ENCODE results near the gene KRTAP9-2. TPM values are rescaled to one million over a fixed set of nuclear protein-coding genes. Genes with fewer than 3 reads are reported as not detected.
"Not testable (repeated sequence)": the region's sequence is repeated elsewhere in the genome, so short reads cannot be mapped to it uniquely, and the experiment has no call there.

Gene KRTAP9-2
- polyA plus RNA-seq, 4 donors, result not detected

DNA sequence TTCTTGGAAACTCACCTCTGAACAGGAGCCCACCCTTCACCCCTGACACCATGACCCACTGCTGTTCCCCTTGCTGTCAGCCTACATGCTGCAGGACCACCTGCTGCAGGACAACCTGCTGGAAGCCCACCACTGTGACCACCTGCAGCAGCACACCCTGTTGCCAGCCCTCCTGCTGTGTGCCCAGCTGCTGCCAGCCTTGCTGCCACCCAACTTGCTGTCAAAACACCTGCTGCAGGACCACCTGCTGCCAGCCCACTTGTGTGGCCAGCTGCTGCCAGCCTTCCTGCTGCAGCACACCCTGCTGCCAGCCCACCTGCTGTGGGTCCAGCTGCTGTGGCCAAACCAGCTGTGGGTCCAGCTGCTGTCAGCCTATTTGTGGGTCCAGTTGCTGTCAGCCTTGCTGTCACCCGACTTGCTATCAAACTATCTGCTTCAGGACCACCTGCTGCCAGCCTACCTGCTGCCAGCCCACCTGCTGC is 36.6 kb upstream of the KRTAP9-2 start, which contains the start of gene KRTAP9-1:
TSS of gene KRTAP9-1 (plus strand) at position 51 of the 482 bp plus-strand sequence. CDS start at position 51, 0 bp downstream.
- H3K4me1 ChIP-seq (ENCODE audit: control insufficient read depth in 3 of 3, insufficient read depth in 2 of 3, low read depth in 1 of 3, low read length in 2 of 3); H3K9me3 ChIP-seq (ENCODE audit: control insufficient read depth in 2 of 2, insufficient read depth in 1 of 2, low read depth in 1 of 2, low read length in 1 of 2); FAIRE-seq; DNase-seq; H3K27ac ChIP-seq (ENCODE audit: low read depth in 1 of 3, low read length in 2 of 3); H3K36me3 ChIP-seq (ENCODE audit: control insufficient read depth in 3 of 3, insufficient read depth in 2 of 3, low read depth in 1 of 3, low read length in 3 of 3); H3K4me3 ChIP-seq (ENCODE audit: low read depth in 1 of 3, low read length in 3 of 3): not testable (repeated sequence)
- H3K27me3 ChIP-seq (ENCODE audit: control insufficient read depth in 3 of 3, insufficient read depth in 3 of 3, low read length in 3 of 3), result peaks cover 0 to 25% (median 2%) of the 10 kb centered on the region in 3 donors
- 18 to 60% (median 50%) methylated on average over 1 of the region's 1 CpG for WGBS, 3 donors

DNA sequence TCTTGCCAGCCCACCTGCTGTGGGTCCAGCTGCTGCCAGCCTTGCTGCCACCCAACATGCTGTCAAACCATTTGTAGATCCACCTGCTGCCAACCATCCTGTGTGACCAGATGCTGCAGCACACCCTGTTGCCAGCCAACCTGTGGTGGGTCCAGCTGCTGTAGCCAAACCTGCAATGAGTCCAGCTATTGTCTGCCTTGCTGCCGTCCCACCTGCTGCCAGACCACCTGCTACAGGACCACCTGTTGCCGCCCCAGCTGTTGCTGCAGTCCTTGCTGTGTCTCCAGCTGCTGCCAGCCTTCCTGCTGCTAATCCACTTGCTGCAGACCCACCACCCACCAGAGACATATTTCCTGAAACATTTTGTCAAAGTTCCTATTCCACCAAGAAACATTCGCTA is 36.1 kb upstream of the KRTAP9-2 start:
- H3K9me3 ChIP-seq (ENCODE audit: control insufficient read depth in 2 of 2, insufficient read depth in 1 of 2, low read depth in 1 of 2, low read length in 1 of 2), result no peaks in the 10 kb centered on the region
- no peak overlapping the region for H3K27ac ChIP-seq (ENCODE audit: low read depth in 1 of 3, low read length in 2 of 3)
- 77 to 90% (median 78%) methylated on average over 3 of the region's 3 CpGs for WGBS, 3 donors
- H3K27me3 ChIP-seq (ENCODE audit: control insufficient read depth in 3 of 3, insufficient read depth in 3 of 3, low read length in 3 of 3), result peaks cover 0 to 25% (median 2%) of the 10 kb centered on the region in 3 donors
- no peak overlapping the region for H3K4me3 ChIP-seq (ENCODE audit: low read depth in 1 of 3, low read length in 3 of 3)
- DNase-seq, result no peak
- H3K4me1 ChIP-seq (ENCODE audit: control insufficient read depth in 3 of 3, insufficient read depth in 2 of 3, low read depth in 1 of 3, low read length in 2 of 3), result no peaks in the 10 kb centered on the region
- FAIRE-seq, result no peak
- H3K36me3 ChIP-seq (ENCODE audit: control insufficient read depth in 3 of 3, insufficient read depth in 2 of 3, low read depth in 1 of 3, low read length in 3 of 3), result no peaks in the 10 kb centered on the region

DNA sequence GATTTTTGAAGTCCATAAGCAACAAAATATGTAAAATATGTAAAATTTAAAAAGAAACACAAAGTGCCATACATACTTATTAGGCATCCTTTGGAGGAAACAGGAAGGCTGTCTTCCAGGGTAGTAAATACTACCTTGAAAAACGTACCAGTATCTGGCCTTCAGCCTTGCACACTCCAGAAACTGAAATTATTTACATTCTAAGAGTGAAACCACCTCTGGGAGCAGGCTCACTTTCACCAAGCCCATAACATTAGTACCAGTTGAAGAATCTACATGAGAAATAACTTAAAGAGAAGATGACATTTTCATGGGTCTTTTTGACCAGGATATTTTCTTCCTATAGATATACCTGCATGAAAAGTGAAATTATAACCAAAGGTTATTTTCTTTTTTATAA is 30.4 kb upstream of the KRTAP9-2 start:
- no peaks in the 10 kb centered on the region for H3K9me3 ChIP-seq (ENCODE audit: control insufficient read depth in 2 of 2, insufficient read depth in 1 of 2, low read depth in 1 of 2, low read length in 1 of 2)
- no peak for FAIRE-seq
- WGBS, 3 donors, result 7 to 24% (median 9%) methylated on average over 1 of the region's 1 CpG

DNA sequence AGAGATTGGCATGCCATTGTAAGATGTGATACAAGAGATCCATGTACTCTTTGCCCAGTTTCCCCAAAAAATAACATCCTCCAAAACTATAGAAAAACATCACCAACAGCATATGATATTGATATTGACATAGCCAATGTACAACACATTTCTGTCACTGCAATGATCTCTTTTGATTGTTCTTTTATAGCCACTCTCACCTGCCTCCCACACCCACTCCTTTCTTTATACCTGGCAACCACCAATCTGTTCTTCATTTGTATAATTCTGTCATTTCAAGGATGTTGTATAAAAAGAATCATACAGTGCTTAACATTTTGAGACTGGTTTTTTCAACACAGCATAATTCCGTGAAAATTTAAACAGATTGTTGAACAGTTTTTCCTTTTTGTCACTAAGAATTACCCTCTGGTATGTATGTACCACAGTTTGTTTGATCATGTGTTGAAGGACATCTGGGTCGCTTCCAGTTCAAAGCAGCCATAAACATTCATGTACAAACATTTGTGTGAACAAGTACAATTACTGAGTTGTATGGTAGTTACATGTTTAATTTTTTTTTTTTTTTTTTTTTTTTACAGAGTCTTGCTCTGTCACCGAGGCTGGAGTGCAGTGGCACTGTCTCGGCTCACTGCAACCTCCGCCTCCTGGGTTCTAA is 26.9 kb upstream of the KRTAP9-2 start:
- Histone ChIP-seq H3K36me3 (ENCODE audit: control insufficient read depth in 3 of 3, insufficient read depth in 2 of 3, low read depth in 1 of 3, low read length in 3 of 3) (no peaks in the 10 kb centered on the region), H3K27me3 (ENCODE audit: control insufficient read depth in 3 of 3, insufficient read depth in 3 of 3, low read length in 3 of 3) (no peaks in the 10 kb centered on the region), H3K9me3 (ENCODE audit: control insufficient read depth in 2 of 2, insufficient read depth in 1 of 2, low read depth in 1 of 2, low read length in 1 of 2) (no peaks in the 10 kb centered on the region), H3K27ac (ENCODE audit: low read depth in 1 of 3, low read length in 2 of 3) (no peak overlapping the region), H3K4me1 (ENCODE audit: control insufficient read depth in 3 of 3, insufficient read depth in 2 of 3, low read depth in 1 of 3, low read length in 2 of 3) (no peaks in the 10 kb centered on the region), H3K4me3 (ENCODE audit: low read depth in 1 of 3, low read length in 3 of 3) (no peak overlapping the region)
- FAIRE-seq, result no peak
- DNase-seq, result no peak
- 49 to 59% (median 51%) methylated on average over 4 to 5 of the region's 5 CpGs for WGBS, 3 donors

More for the DNA sequence above, 30.4 kb upstream of the KRTAP9-2 start:
- Histone ChIP-seq H3K27ac (ENCODE audit: low read depth in 1 of 3, low read length in 2 of 3) (no peak overlapping the region), H3K4me3 (ENCODE audit: low read depth in 1 of 3, low read length in 3 of 3) (no peak overlapping the region), H3K27me3 (ENCODE audit: control insufficient read depth in 3 of 3, insufficient read depth in 3 of 3, low read length in 3 of 3) (peaks cover 0 to 3% (median 2%) of the 10 kb centered on the region in 3 donors), H3K4me1 (ENCODE audit: control insufficient read depth in 3 of 3, insufficient read depth in 2 of 3, low read depth in 1 of 3, low read length in 2 of 3) (no peaks in the 10 kb centered on the region), H3K36me3 (ENCODE audit: control insufficient read depth in 3 of 3, insufficient read depth in 2 of 3, low read depth in 1 of 3, low read length in 3 of 3) (no peaks in the 10 kb centered on the region)
- no peak for DNase-seq

DNA sequence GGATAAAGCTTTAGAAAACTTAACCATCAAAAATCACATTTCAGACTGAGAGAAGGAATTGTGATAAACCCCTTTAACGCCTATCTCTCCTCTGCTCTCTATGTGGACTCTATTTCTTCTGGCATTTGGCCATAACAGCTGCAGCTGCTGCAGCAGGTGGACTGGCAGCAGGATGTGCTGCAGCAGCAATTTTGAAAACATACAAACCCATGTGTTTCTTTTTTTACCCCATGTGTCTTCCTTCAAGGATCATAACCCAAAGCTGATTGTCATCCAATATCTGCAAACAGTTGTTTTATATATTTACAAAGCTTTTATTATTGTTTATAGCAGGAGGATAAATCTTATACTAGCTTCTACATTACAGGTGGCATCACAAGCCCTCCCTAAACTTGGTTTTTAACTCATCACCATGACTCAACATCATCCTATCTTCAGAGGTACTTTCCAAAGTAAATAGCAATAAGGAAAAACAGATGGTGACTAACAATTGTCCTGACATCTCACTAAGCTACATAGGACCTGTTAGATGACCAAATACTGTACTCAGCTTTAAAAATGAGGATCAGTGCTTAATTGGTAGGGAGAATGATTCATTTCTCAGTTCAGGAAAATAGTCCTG is 14.5 kb upstream of the KRTAP9-2 start:
- Histone ChIP-seq H3K9me3 (ENCODE audit: control insufficient read depth in 2 of 2, insufficient read depth in 1 of 2, low read depth in 1 of 2, low read length in 1 of 2) (no peaks in the 10 kb centered on the region), H3K4me3 (ENCODE audit: low read depth in 1 of 3, low read length in 3 of 3) (no peak overlapping the region), H3K4me1 (ENCODE audit: control insufficient read depth in 3 of 3, insufficient read depth in 2 of 3, low read depth in 1 of 3, low read length in 2 of 3) (no peaks in the 10 kb centered on the region), H3K36me3 (ENCODE audit: control insufficient read depth in 3 of 3, insufficient read depth in 2 of 3, low read depth in 1 of 3, low read length in 3 of 3) (no peaks in the 10 kb centered on the region), H3K27me3 (ENCODE audit: control insufficient read depth in 3 of 3, insufficient read depth in 3 of 3, low read length in 3 of 3) (peaks cover 4 to 11% (median 5%) of the 10 kb centered on the region in 3 donors), H3K27ac (ENCODE audit: low read depth in 1 of 3, low read length in 2 of 3) (no peak overlapping the region)
- 14 to 33% (median 21%) methylated on average over 1 of the region's 1 CpG for WGBS, 3 donors
- FAIRE-seq (no peak), DNase-seq (peak; percentile 6 to 9)

DNA sequence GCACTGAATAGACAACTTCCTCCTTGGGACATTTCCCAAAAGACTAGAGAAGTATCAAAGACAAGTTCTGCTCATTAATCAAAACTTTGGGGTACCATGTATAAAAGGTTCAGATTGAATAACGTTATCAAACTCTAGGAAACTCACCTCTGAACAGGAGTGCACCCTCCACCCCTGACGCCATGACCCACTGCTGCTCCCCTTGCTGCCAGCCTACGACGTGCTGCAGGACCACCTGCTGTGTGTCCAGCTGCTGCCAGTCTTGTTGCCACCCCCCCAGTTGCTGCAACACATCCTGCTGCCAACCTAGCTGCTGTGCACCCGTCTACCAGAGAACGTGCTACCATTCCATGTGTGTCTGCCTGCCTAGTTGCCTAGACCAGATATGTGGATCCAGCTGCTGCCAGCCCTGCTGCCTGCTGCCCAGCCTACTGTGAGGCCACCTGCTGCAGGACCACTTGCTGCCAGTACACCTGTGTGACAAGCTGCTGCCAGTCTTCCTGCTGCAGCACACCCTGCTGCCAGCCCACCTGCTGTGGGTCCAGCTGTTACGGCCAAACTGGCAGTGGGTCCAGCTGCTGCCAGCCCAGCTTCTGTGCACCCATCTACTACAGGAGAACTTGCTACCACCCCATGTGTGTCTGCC is 13.8 kb upstream of the KRTAP9-2 start:
- no peak for DNase-seq
- Histone ChIP-seq H3K4me3 (ENCODE audit: low read depth in 1 of 3, low read length in 3 of 3) (no peak overlapping the region), H3K27ac (ENCODE audit: low read depth in 1 of 3, low read length in 2 of 3) (no peak overlapping the region), H3K36me3 (ENCODE audit: control insufficient read depth in 3 of 3, insufficient read depth in 2 of 3, low read depth in 1 of 3, low read length in 3 of 3) (no peaks in the 10 kb centered on the region), H3K4me1 (ENCODE audit: control insufficient read depth in 3 of 3, insufficient read depth in 2 of 3, low read depth in 1 of 3, low read length in 2 of 3) (no peaks in the 10 kb centered on the region), H3K9me3 (ENCODE audit: control insufficient read depth in 2 of 2, insufficient read depth in 1 of 2, low read depth in 1 of 2, low read length in 1 of 2) (no peaks in the 10 kb centered on the region), H3K27me3 (ENCODE audit: control insufficient read depth in 3 of 3, insufficient read depth in 3 of 3, low read length in 3 of 3) (peaks cover 4 to 11% (median 5%) of the 10 kb centered on the region in 3 donors)
- no peak for FAIRE-seq
- WGBS, 3 donors, result 41 to 75% (median 60%) methylated on average over 7 of the region's 7 CpGs

DNA sequence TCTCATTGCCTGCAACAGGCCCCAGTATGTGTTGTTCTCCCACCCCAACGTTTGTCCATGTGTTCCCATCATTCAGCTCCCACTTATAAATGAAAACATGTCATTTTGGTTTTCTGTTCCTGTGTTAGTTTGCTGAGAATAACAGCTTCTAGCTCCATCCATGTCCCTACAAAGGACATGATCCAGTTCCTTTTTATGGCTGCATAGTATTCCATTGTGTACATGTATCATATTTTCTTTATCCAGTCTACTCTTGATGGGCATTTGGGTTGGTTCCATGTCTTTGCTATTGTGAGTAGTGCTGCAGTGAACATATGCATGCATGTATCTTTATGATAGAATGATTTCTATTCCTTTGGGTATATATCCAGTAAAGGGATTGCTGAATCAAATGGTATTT is 10.8 kb upstream of the KRTAP9-2 start:
- Histone ChIP-seq H3K36me3 (ENCODE audit: control insufficient read depth in 3 of 3, insufficient read depth in 2 of 3, low read depth in 1 of 3, low read length in 3 of 3) (no peaks in the 10 kb centered on the region), H3K4me1 (ENCODE audit: control insufficient read depth in 3 of 3, insufficient read depth in 2 of 3, low read depth in 1 of 3, low read length in 2 of 3) (no peaks in the 10 kb centered on the region), H3K4me3 (ENCODE audit: low read depth in 1 of 3, low read length in 3 of 3) (no peak overlapping the region), H3K9me3 (ENCODE audit: control insufficient read depth in 2 of 2, insufficient read depth in 1 of 2, low read depth in 1 of 2, low read length in 1 of 2) (no peaks in the 10 kb centered on the region), H3K27ac (ENCODE audit: low read depth in 1 of 3, low read length in 2 of 3) (no peak overlapping the region), H3K27me3 (ENCODE audit: control insufficient read depth in 3 of 3, insufficient read depth in 3 of 3, low read length in 3 of 3) (peaks cover 0 to 11% (median 4%) of the 10 kb centered on the region in 3 donors)
- DNase-seq, result no peak
- FAIRE-seq, result no peak
- 70 to 76% (median 70%) methylated on average over 1 of the region's 1 CpG for WGBS, 3 donors

DNA sequence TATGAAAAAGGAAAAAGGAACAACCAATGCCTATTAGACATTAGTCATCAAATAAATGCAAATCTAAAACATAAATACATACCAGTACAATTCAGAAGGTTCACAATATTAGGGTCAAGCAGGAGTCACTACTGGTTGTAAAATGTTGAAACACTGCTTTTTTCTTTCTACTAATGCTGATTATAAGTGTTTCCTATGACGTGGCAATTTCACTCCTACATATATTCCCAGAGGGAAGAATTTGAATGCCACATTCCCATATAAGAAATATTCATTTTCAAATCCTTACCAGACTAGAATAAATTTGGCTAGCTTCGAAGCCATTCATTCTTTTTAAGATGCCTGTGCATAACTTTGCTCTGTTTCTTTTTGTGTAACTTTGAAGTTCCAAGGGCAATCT is 2.6 kb upstream of the KRTAP9-2 start:
- DNase-seq, result no peak
- no peak for FAIRE-seq
- Histone ChIP-seq H3K4me3 (ENCODE audit: low read depth in 1 of 3, low read length in 3 of 3) (no peak overlapping the region), H3K27me3 (ENCODE audit: control insufficient read depth in 3 of 3, insufficient read depth in 3 of 3, low read length in 3 of 3) (peaks cover 0 to 3% (median 0%) of the 10 kb centered on the region in 3 donors), H3K27ac (ENCODE audit: low read depth in 1 of 3, low read length in 2 of 3) (no peak overlapping the region), H3K4me1 (ENCODE audit: control insufficient read depth in 3 of 3, insufficient read depth in 2 of 3, low read depth in 1 of 3, low read length in 2 of 3) (no peaks in the 10 kb centered on the region), H3K9me3 (ENCODE audit: control insufficient read depth in 2 of 2, insufficient read depth in 1 of 2, low read depth in 1 of 2, low read length in 1 of 2) (no peaks in the 10 kb centered on the region), H3K36me3 (ENCODE audit: control insufficient read depth in 3 of 3, insufficient read depth in 2 of 3, low read depth in 1 of 3, low read length in 3 of 3) (no peaks in the 10 kb centered on the region)
- 58 to 70% (median 67%) methylated on average over 2 of the region's 2 CpGs for WGBS, 3 donors

Data from small intestine (tissue), 7 donors.